Stomach smooth muscle (tissue), 2 donors: Measurements from ENCODE around the gene ZBTB7C.

ENCODE experiments used
- H3K27ac ChIP-seq: one replicate; pipeline ENCODE4 v1.7.0; 2013; ENCODE audit warnings: mild to moderate bottlenecking, low read length, inconsistent platforms
- H3K27me3 ChIP-seq, 2 donors: one replicate each; pipeline ENCODE4 v1.7.0; 2013; ENCODE audit warnings: low read length in 2 of 2; ENCODE audit not compliant: insufficient read depth in 2 of 2, control insufficient read depth in 1 of 2
- H3K36me3 ChIP-seq, 2 donors: one replicate each; pipeline ENCODE4 v1.7.0; 2013; ENCODE audit warnings: low read length in 2 of 2; ENCODE audit not compliant: control insufficient read depth in 2 of 2, insufficient read depth in 2 of 2
- H3K4me1 ChIP-seq: one replicate; pipeline ENCODE4 v1.7.0; 2013; ENCODE audit warnings: low read length; ENCODE audit not compliant: control insufficient read depth, insufficient read depth
- H3K4me3 ChIP-seq, 2 donors: one replicate each; pipeline ENCODE4 v1.7.0; 2013; ENCODE audit warnings: low read length in 2 of 2
- H3K9ac ChIP-seq, 2 donors: one replicate each; pipeline ENCODE4 v1.7.0; 2013; ENCODE audit warnings: low read length in 2 of 2, mild to moderate bottlenecking in 1 of 2
- H3K9me3 ChIP-seq, 2 donors: one replicate each; pipeline ENCODE4 v1.7.0; 2013; ENCODE audit warnings: low read length in 2 of 2; ENCODE audit not compliant: control insufficient read depth in 2 of 2
- donor health status: healthy.
- donor health status: Pancreatic carcinoma.

ZBTB7C gene

DNA sequence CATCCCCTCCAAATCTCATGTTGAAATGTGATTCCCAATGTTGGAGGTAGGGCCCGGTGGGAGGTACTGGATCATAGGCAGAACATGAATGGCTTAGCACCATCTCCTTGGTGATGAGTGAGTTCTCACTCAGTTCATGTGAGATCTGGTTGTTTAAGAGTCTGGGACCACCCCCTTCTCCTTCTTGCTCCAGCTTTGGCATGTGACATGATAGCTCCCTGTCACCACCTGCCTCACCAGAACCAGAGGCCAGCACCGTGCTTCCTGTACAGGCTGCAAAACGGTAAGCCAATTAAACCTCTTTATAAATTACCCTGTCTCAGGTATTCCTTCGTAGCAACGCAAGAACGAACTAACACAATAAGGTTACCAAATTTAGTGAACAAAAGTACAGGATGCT, 95.4 kb downstream of the ZBTB7C start:
- no peaks in the 10 kb centered on the region for H3K36me3 ChIP-seq
- no peak overlapping the region for H3K27ac ChIP-seq
- no peaks in the 10 kb centered on the region for H3K4me1 ChIP-seq
- H3K4me3 ChIP-seq, result no peak overlapping the region
- no peak overlapping the region for H3K9ac ChIP-seq
- H3K27me3 ChIP-seq, result no peaks in the 10 kb centered on the region
- H3K9me3 ChIP-seq, result no peaks in the 10 kb centered on the region

DNA sequence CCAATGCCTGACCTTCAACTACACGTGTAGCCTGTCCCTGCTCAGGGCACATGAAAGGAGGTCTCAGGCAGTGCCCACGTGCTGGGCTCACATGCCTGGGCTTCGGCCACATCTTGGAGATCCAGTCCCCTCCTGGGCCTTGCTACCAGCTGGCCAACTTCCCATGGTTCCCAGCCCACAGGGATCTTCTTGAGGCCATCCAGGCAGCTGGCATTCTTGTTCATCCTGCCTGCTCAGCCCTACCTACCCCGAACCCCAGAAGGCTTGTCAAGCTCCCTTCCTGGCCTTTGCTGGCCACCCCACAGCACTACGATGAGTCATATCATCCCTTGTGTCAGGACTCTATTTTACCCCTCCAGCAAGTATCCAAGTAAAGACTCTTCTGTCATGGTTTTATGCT, 97.1 kb downstream of the ZBTB7C start:
- Histone ChIP-seq H3K4me1 (no peaks in the 10 kb centered on the region), H3K4me3 (no peak overlapping the region), H3K27ac (no peak overlapping the region), H3K27me3 (no peaks in the 10 kb centered on the region), H3K36me3 (no peaks in the 10 kb centered on the region), H3K9ac (no peak overlapping the region), H3K9me3 (no peaks in the 10 kb centered on the region)

DNA sequence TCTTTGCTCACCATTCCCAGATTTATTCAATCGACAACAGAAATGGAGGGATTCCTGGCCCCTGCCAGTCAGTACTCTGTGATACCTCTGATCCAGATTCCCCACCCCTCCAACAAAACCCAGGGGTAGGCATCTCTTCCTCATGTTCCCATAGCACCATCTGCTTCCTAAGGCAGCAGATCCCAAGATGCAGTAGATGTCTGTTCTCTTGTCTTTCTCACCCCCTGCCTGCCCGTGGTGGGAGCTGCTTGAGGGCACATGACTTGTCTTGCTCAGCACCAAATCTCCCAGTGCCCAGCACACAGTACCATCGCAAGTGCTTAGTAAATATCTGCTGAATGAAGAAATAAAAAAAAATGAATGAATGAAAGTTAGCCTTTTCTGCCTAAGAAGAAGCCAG, 98.2 kb downstream of the ZBTB7C start:
- Histone ChIP-seq H3K27me3 (no peaks in the 10 kb centered on the region), H3K9me3 (no peaks in the 10 kb centered on the region), H3K4me1 (no peaks in the 10 kb centered on the region), H3K36me3 (no peaks in the 10 kb centered on the region), H3K4me3 (no peak overlapping the region), H3K9ac (no peak overlapping the region), H3K27ac (no peak overlapping the region)

DNA sequence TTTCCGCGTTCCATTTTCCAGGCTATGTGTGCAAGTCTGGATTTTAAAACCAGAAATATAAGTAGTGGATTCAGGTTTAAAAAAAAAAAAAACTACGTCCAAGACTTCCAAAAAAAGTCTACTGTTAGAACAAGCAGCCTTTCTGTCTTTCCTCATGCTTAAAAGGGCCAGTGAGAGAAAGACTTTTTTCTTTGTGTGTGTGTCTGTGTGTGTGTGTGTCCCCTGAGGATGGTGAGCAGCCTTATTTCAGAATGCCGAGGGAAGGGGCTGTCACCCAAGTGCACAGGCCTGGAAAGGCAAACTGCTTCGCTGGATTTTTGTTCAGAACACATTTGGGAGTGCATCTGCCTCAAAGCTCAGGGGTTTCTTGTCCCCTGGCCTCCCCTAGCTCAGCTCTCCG, 98.8 kb downstream of the ZBTB7C start:
- Histone ChIP-seq H3K27ac (no peak overlapping the region), H3K4me1 (no peaks in the 10 kb centered on the region), H3K4me3 (no peak overlapping the region), H3K36me3 (no peaks in the 10 kb centered on the region), H3K9me3 (no peaks in the 10 kb centered on the region), H3K9ac (no peak overlapping the region), H3K27me3 (no peaks in the 10 kb centered on the region)

DNA sequence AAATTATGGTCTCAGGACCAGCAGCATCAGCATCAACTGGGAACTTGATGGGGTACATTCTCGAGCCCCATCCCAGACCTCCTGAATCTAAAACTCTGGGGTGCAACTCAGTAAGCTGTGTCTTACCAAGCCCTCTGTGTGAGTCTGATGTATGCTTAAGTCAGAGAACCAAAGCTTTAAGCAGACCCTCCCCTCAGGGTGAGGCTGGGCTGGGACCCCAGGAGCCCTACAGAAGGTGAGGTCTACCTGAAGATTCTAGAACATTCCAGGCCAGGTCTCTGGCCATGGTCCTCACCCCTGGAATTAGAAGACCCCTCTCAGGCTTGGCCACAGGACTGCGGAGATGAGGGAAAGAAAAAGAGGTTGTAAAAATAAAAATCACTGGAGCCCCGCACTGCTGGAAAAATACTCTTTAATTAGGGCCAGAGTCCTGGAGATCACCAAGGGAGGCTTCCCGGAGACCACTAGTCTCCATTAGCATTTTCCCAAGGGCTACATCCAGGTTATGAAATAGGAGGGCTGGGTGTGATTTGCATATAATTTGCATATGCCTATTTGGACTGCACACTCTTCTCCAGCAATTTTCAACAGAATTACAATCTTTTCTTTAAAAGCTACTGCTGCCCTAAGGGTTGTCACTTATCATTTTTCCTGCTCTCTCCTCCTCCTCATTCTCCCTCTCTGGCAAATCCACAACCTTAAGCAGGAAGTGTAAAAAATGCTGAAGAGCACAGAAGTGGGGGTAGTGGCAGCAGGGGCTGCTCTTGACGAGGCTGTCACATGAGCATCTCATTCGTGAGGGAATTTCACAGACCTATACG, 100.2 kb downstream of the ZBTB7C start:
- H3K27ac ChIP-seq, result no peak overlapping the region
- no peak overlapping the region for H3K4me3 ChIP-seq
- H3K27me3 ChIP-seq, result no peaks in the 10 kb centered on the region
- no peaks in the 10 kb centered on the region for H3K36me3 ChIP-seq
- no peak overlapping the region for H3K9ac ChIP-seq
- peaks cover 2% of the 10 kb centered on the region for H3K4me1 ChIP-seq
- no peaks in the 10 kb centered on the region for H3K9me3 ChIP-seq

DNA sequence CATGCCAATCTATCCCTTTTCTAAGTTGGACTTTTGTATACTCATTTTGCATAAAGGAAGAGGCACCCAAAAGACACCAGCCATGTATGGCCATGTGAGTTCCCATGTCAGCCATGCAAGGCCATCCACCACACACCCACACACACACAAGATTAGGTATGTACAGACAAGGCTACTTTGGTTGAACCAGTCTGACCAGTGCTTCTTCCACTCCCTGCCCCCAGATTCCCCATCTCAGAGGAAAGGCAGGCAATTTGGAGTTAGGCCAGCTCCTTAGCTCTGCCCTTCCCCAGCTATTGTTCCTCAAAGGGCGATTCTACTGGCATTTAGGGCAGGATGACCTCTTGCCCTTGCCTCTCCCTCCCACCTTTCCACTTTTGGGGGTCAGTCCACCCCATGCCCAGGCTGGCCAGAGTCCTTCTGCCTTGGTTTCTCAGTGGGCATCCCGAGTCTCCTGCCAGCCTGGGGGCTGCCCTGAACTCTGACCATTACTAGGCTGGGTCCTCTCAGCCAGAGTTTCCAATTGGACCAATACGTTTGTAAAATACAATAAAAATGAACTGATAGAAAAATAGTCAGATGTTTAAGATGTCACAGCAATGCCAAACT, 101.1 kb downstream of the ZBTB7C start:
- no peaks in the 10 kb centered on the region for H3K27me3 ChIP-seq
- no peaks in the 10 kb centered on the region for H3K36me3 ChIP-seq
- peaks cover 2% of the 10 kb centered on the region for H3K4me1 ChIP-seq
- H3K9ac ChIP-seq, result no peak overlapping the region
- no peaks in the 10 kb centered on the region for H3K9me3 ChIP-seq
- H3K27ac ChIP-seq, result no peak overlapping the region
- H3K4me3 ChIP-seq, result no peak overlapping the region

DNA sequence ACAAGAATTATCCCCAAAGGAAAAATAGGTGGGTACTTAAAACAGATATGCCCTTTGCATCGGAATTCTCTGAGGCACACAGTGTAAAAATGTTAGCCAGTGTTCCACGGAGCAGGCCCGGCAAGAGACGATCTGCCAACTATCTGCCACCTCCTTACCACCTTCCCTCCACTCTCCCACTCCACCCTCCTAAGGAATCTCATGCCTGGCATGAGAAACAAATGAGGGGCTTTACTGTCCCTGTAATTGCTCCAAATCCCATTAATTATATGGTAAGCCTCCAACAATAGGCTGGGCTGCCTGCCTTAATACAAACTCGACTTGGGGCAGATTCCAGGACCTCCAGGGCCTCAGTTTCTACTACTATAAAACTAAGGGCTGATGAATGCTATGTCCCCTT, 102.3 kb downstream of the ZBTB7C start:
- Histone ChIP-seq H3K9ac (no peak overlapping the region), H3K27ac (no peak overlapping the region), H3K4me3 (no peak overlapping the region), H3K27me3 (peaks cover 0 to 2% of the 10 kb centered on the region in 2 donors), H3K4me1 (peaks cover 2% of the 10 kb centered on the region), H3K9me3 (no peaks in the 10 kb centered on the region), H3K36me3 (no peaks in the 10 kb centered on the region)

DNA sequence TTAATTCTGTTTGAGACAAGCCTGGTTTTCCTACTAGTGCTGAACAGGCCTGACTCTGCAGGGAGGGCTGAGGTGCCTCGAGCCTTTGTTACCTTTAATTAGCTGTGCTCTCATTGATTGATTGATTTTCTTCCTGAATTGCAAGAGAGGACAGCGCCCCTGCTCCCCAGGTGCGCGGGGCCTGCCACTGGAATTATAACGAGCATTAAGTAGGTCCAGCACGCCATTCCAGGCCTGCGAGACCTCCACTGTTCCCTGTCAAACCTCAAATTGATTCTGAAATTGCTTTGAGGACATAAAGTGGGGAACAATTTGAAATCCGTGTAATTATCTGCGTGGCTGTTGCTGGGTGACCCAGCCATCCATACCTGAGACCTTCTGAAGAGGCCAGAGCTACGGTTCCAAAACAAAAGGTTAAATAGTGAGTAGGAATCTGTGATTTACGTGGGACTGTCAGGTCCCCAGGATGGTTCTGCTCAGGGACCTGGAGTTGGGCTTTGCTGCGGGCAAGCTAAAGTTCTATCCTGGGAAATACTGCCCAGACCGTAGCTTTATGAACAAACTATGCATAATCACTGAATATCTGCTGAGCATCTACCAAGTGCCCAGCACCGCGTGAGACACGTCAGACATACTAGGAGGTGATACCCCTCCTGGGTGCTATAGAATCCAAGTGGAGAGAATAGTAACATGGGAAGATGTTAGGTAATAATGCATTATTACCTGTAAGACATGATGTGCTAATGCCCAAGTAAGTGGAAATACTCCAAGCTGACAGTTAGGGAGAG, 104.1 kb downstream of the ZBTB7C start:
- no peak overlapping the region for H3K27ac ChIP-seq
- H3K27me3 ChIP-seq, result peaks cover 0 to 2% of the 10 kb centered on the region in 2 donors
- H3K4me3 ChIP-seq, result no peak overlapping the region
- H3K4me1 ChIP-seq, result peaks cover 2% of the 10 kb centered on the region
- no peaks in the 10 kb centered on the region for H3K36me3 ChIP-seq
- no peaks in the 10 kb centered on the region for H3K9me3 ChIP-seq
- no peak overlapping the region for H3K9ac ChIP-seq

DNA sequence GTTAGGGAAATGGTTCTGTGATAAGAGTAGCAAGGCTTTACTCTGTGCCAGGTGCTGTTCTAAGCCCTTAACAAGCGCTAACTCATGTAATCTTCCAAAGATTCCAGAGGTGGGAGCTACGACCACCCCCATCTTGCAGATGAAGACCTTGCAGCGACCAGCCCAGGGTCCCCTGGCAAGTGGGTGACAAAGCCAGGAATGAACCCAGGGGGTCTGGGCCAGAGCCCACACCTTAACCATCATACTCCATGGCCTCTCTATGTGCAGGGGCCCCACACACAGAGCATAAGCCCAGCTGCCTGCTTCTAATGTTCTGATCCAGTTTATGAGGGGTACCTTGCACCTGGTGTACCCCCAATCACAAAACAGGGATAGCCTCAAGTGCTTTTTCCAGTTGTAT, 105.3 kb downstream of the ZBTB7C start:
- Histone ChIP-seq H3K9me3 (no peaks in the 10 kb centered on the region), H3K27me3 (peaks cover 0 to 2% of the 10 kb centered on the region in 2 donors), H3K4me3 (no peak overlapping the region), H3K4me1 (peaks cover 2% of the 10 kb centered on the region), H3K27ac (no peak overlapping the region), H3K36me3 (no peaks in the 10 kb centered on the region), H3K9ac (no peak overlapping the region)

DNA sequence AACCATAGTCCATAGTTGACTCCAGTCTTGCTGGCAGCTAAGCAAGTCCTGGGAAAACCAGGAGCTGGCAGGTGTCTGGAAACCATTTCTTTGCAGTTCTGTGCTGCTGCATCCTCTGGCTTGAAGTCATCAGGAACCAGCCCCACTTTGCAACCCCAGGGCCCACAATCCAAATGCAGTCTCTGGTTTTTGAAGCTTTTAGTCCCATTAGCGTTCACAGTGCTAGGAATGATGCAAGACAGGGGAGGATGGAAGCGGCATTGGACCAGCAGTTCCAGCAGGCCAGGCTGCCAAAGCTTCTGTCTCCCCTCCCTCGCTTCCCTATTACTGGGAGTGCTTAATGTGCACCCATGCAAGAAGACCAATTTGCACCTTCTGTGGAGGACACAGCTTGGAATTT, 106.4 kb downstream of the ZBTB7C start:
- peaks cover 0 to 2% of the 10 kb centered on the region in 2 donors for H3K27me3 ChIP-seq
- no peak overlapping the region for H3K9ac ChIP-seq
- H3K9me3 ChIP-seq, result no peaks in the 10 kb centered on the region
- H3K36me3 ChIP-seq, result no peaks in the 10 kb centered on the region
- peaks cover 2% of the 10 kb centered on the region for H3K4me1 ChIP-seq
- H3K4me3 ChIP-seq, result no peak overlapping the region
- no peak overlapping the region for H3K27ac ChIP-seq
